ENCODE data around the gene PPM1N. TPM values are rescaled to one million over a fixed set of nuclear protein-coding genes. Genes with fewer than 3 reads are reported as not detected.
A peak's percentile ranks its signal among the peaks of the same experiment; 100 is the strongest.

The PPM1N gene
- polyA plus RNA-seq, 3 donors: 0.09 to 0.21 TPM; not detected in 1

DNA sequence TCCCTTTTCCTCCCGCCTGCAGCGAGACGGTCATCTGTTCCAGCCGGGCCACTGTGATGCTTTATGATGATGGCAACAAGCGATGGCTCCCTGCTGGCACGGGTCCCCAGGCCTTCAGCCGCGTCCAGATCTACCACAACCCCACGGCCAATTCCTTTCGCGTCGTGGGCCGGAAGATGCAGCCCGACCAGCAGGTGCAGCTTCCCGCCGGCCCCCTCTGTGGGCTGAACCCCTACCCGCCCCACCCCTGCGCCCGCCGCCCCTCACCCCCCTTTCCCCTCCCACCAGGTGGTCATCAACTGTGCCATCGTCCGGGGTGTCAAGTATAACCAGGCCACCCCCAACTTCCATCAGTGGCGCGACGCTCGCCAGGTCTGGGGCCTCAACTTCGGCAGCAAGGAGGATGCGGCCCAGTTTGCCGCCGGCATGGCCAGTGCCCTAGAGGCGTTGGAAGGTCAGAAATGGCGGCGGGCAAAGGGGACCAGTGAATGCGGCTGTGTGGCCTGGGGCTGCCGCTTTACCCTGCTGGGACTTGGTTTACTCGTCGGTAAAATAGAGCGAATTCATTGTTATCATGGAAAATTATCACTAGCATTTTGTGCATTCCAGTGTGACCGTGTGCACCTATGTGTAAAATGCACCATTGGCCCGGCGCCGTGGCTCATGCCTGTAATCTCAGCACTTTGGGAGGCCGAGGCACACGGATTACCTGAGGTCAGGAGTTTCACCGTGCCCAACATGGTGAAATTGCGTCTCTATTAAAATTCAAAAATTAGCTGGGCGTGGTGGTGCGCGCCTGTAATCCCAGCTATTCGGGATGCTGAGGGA lies 19.6 kb downstream of the PPM1N start:
- no peak for DNase-seq (ENCODE audit: extremely low read depth in 1 of 11, low read depth in 9 of 11, low spot score in 4 of 11)

DNA sequence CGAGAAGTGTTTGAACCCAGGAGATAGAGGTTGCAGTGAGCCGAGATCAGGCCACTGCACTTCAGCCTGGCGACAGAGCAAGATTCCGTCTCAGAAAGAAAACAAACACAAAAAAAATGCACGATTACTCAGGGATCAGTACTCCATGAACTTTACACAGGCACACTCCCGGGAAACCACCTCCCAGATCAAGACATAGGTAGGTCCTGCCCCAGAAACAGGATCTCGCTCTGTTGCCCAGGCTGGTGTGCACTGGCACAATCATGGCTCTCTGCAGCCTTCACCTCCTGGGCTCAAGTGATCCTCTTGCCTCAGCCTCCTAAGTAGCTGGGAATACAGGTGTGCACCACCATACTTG lies 20.2 kb downstream of the PPM1N start:
- no peak for DNase-seq (ENCODE audit: extremely low read depth in 1 of 11, low read depth in 9 of 11, low spot score in 4 of 11)

DNA sequence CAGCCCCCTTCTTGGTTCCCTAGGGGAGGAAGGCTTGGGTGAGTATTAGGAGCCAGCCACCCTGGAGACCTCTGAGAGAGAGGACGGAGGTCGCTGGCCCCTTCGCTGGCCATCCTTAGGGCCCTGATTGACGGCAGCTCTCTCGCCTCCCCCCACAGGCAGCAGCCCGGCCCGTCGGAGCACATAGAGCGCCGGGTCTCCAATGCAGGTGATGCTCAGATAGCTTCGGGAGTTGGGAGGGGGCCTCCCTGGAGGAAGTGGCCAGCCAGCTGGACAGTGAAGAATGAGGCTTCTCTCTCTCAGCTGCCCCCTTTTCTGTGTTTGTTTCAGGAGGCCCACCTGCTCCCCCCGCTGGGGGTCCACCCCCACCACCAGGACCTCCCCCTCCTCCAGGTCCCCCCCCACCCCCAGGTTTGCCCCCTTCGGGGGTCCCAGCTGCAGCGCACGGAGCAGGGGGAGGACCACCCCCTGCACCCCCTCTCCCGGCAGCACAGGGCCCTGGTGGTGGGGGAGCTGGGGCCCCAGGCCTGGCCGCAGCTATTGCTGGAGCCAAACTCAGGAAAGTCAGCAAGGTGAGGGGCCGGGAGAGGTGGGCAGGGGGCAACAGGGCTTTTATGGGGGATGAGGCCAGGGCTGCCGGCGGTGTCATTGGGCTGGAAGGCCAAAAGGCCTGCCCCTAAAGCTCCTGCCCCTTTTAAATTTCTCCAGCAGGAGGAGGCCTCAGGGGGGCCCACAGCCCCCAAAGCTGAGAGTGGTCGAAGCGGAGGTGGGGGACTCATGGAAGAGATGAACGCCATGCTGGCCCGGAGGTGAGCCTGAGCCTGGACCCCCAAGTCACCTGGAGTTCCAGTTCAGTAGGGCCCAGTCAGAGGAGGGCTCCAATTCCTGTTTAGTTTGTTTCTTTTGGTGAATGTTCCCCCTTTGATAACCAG lies 24.0 kb downstream of the PPM1N start:
- no peak for DNase-seq (ENCODE audit: extremely low read depth in 1 of 11, low read depth in 9 of 11, low spot score in 4 of 11)

DNA sequence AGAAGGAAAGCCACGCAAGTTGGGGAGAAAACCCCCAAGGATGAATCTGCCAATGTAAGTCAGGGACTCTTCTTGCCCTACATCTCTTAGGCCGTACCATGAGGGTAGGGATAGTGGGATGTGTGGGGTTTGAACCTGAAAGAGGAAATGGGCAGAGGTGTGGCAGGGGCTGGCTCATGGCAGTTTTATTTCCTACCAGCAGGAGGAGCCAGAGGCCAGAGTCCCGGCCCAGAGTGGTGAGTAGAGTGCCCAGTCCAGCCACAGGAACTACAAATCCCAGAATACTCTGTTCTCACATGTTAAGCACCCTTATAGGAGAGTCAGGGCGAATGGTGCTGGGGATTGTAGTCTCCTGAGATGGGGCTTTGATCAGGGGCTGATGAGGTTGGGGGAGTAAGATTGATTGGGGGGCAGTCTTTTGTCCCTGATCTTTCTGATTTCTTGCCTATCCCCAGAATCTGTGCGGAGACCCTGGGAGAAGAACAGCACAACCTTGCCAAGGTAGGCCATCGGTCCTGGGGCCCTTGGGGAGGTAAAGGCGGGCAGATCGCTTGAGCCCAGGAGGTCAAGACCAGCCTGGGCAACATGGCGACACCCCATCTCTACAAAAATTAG lies 25.5 kb downstream of the PPM1N start:
- DNase-seq (ENCODE audit: extremely low read depth in 1 of 11, low read depth in 9 of 11, low spot score in 4 of 11): peak in 10 of 11 donors; percentile 69 to 89 (median 80)

DNA sequence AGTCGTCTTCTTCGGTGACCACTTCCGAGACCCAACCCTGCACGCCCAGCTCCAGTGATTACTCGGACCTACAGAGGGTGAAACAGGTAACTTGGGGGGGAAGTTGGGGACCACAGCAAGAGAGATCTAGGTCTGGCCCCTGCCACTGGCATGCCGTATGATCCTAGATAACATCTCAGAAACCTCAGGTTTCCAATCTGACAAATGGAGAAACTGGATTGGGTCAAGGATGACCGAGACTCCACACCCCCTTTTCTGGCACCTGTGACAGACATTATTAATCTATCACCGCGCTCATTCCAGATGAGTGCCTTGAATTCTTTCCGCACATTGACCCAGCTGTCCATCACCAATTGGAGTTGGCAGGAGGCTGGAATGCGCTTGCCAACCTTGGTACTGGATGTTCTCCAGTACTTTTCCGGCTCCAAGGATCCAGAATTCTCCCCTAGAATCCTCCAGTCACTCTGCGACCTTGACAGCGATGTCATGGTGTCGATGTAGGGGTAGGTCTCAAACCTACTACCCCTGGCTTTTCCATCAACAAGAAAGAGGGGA lies 26.4 kb downstream of the PPM1N start:
- no peak for DNase-seq (ENCODE audit: extremely low read depth in 1 of 11, low read depth in 9 of 11, low spot score in 4 of 11)

DNA sequence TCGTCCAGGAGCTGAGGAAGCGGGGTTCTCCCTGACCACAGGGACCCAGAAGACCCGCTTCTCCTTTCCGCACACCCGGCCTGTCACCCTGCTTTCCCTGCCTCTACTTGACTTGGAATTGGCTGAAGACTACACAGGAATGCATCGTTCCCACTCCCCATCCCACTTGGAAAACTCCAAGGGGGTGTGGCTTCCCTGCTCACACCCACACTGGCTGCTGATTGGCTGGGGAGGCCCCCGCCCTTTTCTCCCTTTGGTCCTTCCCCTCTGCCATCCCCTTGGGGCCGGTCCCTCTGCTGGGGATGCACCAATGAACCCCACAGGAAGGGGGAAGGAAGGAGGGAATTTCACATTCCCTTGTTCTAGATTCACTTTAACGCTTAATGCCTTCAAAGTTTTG lies 27.9 kb downstream of the PPM1N start:
- peak in 1 of 11 donors; percentile 24 for DNase-seq (ENCODE audit: extremely low read depth in 1 of 11, low read depth in 9 of 11, low spot score in 4 of 11)

DNA sequence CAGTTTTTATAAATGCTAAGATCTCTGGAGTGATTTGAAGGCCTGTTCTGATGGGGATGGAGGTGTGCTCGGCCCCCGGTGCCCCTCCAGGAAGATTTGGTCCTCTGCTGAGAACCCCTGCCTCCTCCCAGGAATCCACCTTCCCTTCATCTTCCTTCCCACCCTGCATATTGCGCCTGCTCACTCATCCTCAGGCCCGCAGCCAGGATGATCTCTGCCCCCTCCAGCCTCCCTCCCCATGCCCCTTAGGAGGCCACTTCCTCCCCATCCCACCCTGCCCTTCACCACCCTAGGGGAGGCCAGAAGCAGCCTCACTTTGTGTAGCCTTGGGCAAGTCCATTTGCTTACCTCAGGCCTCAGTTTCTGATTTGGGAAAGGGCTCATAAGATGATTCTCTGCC lies 28.7 kb downstream of the PPM1N start:
- DNase-seq (ENCODE audit: extremely low read depth in 1 of 11, low read depth in 9 of 11, low spot score in 4 of 11): no peak

DNA sequence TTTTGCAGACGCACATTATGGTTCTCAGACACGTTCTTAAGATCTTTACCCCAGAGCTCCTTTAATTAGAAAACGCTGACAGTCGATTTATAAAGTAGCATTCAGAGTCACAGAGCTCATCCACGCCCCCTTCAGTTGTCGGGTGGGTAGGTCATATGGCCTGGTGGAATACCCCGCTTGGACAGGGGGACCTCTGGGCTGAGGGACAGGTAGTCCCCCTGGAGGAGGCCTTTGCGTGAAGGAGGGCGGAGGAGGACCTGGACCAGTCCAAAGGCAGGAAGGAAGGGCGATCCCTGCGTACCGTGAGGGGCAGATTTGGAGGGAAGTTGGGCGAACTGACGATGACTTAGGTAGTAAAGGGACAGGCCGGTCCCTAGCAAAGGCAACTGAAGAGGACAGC lies 29.5 kb downstream of the PPM1N start:
- DNase-seq (ENCODE audit: extremely low read depth in 1 of 11, low read depth in 9 of 11, low spot score in 4 of 11): no peak

DNA sequence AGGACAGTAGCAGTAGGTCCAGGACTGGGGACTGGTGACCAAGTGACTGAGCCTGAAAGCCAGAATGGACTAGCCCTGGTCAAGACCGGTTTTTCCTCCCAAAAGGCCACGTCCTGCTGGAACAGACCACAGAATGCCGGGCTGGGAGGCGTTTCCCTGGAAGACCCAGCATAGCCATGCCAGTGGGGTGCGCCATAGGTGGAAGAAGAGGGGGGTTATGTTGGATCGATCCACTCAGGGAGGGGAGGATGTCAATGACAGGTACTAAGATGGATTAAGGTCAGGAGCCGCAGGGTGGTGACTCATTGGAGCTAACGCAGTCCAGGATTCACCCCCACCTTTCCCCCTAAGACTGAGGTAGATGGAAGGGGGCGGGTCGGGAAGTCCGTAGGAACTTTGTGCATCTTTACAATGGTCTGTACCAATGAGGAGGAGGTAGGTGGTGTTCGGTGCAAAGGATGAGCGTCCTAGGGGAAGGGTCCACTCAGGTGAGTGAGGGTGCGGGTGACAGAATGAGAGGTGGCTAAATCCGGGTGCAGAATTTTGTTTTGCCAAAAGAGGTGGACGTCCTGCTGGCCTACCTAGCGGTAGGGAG lies 30.0 kb downstream of the PPM1N start:
- no peak for DNase-seq (ENCODE audit: extremely low read depth in 1 of 11, low read depth in 9 of 11, low spot score in 4 of 11)

DNA sequence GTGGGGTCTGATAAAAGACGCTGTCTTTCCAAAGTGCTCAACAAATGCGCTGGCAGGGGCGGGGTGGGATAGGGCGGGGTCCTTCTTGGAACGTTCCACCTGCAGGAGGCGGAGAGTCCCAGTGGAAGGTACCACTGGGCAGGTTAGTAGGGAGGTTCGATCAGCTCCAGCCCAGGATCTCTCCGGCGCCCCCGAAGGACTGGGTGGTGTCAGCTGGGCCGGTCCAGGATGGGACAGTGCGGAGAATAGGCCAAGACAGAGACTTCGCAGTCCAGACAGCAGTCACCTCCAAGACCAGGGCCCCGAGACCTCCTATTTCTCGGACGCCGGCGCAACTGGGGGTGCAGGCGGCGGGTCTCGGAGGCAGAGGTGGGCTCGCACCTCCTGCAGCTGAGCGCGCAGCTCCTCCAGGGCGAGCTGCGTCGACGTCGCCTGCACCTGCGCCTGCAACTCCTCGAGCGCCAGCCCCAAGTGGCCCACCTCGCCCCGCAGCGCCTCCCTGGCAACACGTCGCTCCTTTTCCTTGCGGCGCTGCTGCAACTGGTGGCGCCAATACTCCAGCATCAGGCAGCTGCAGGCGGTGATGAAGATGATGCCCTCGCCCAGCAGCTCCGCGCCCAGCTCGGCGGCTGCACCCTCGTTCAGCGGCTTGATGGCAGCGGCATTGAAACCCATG lies 30.6 kb downstream of the PPM1N start:
- peak in 1 of 11 donors; percentile 22 for DNase-seq (ENCODE audit: extremely low read depth in 1 of 11, low read depth in 9 of 11, low spot score in 4 of 11)

DNA sequence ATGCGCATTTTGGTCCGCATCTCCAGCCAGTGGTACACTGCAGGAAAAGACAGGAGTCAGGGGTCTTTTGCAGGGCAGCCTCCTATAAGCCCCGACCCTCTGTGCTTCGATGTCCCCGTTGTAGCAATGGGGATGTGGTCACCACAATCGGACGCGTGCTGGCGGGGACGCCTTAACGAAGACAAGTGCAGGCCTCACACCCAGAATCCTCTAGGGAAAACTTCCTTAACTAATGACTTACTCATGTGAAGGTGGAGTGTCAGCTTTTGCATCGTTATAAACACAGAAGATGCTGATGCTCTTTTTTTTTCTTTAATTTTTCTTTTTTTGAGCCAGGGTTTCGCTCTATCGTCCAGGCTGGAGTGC lies 31.2 kb downstream of the PPM1N start:
- no peak for DNase-seq (ENCODE audit: extremely low read depth in 1 of 11, low read depth in 9 of 11, low spot score in 4 of 11)

DNA sequence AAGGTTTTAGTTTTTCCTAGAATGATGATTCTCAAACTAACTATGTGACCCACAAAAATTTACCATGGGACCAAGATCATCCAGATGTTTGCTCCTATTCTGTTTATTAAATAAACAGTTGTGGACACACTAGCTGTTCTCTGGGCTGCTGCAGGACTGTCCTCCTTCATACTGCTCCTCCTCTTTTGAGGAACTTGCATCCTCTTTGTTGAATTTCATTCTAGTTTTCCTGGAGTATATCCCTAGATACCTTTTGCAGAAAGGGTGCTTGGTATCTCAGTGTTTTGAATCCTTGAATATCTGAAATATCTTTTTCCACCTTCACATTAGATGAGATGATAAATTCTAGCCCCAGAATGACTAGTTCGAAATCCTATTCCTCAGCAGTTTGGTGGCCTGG lies 33.1 kb downstream of the PPM1N start:
- DNase-seq (ENCODE audit: extremely low read depth in 1 of 11, low read depth in 9 of 11, low spot score in 4 of 11): no peak

DNA sequence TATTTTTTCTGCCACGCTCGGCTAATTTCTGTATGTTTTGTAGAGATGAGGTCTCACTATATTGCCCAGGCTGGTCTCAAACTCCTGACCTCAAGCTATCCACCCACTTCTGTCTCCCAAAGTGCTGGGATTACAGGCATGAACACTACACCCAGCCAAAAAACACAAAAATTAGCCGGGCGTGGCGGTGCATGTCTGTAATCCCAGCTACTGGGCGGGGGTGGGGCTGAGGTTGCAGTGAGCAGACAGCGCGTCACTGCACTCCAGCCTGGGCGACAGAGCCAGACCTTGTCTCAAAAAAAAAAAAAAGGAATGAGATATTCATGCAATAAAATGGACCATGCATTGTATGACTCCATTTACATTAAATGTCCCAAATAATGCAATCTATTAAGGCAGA lies 41.2 kb downstream of the PPM1N start:
- DNase-seq (ENCODE audit: extremely low read depth in 1 of 11, low read depth in 9 of 11, low spot score in 4 of 11): no peak

DNA sequence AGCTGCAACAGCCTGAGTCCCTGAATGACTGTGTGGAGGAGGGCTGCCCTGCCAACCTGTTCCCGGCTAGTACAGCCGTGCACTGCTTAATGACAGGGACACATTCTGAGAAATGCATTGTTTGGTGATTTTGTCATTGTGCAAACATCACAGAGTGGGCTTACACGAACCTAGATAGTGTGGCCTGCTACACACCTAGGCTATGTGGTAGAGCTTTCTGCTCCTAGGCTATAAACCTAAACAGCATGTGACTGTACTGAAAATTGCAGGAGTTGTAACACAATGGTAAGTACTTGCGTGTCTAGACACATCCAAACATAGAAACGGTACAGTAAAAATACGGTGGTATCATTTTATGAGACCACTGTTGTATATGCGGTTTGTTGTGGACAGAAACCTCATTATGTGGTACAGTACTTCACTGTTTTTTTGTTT lies 44.0 kb downstream of the PPM1N start:
- DNase-seq (ENCODE audit: extremely low read depth in 1 of 11, low read depth in 9 of 11, low spot score in 4 of 11): no peak

DNA sequence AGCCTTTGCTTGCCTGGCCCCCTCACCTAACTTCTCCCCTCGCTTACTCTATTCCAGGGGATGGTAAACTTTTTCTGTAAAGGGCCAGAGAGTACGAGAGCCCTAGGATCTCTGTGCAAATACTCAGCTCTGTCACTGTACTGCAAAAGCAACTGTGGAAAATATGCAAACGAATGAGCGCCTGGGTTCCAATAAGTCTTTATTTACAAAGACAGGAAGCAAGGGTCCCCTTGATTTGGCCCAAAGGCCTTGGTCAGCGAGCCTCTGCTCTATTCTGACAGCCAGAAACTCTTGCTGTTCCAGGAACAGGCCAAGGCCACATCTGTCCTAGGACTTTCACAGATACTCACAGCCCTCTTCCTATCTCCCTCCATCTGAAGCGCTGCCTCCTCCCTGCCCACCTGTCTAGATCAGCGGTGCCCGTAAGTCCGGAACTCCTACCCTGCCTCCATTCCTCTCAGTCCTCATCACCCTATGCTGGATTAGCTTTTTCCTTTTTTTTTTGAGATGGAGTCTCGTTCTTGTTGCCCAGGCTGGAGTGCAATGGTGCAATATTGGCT lies 49.0 kb downstream of the PPM1N start:
- DNase-seq (ENCODE audit: extremely low read depth in 1 of 11, low read depth in 9 of 11, low spot score in 4 of 11): no peak

DNA sequence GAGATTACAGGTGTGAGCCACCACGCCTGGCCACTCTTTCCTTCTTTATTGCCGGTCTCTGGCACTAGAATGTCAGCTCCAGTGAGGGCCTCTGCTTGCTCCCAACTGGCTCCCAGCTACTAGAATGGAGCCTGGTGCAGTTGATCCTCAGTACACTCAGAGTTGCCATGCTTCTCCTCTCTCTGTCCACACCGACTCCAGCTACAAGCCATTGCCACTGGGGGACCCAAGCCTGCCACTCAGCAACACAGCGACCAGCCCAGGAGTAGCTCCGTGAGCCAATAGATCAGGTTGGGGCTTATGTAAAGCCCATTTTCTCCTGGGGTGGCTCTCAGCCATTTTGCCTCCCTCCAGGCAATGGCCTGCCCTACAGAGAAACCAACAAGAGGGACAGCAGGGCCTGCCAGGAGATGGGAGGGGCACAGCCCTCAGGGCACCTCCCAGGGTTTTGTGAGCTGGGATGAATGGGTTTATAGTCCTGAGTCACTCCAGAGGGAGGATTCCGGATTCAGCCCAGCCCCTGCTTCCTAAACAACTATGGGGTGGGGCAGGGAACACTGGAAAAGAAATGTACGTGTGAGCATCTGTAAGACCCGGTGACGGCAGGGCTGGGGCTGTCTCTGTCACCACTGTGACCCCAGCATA lies 49.8 kb downstream of the PPM1N start:
- no peak for DNase-seq (ENCODE audit: extremely low read depth in 1 of 11, low read depth in 9 of 11, low spot score in 4 of 11)
